Panc1 (cell line): ENCODE measurements around the gene FCHSD2.

ENCODE experiments used
- CTCF ChIP-seq: fragments of 450-650 bp; IDR thresholded peaks from 2 replicates; pipeline ENCODE4 v1.5.1; 2017; ENCODE audit warnings: mild to moderate bottlenecking
- POLR2AphosphoS5 ChIP-seq: IDR thresholded peaks from 2 replicates; pipeline ENCODE4 v1.6.1; 2012; ENCODE audit warnings: mild to moderate bottlenecking, low read depth, low read length, moderate library complexity

DNA sequence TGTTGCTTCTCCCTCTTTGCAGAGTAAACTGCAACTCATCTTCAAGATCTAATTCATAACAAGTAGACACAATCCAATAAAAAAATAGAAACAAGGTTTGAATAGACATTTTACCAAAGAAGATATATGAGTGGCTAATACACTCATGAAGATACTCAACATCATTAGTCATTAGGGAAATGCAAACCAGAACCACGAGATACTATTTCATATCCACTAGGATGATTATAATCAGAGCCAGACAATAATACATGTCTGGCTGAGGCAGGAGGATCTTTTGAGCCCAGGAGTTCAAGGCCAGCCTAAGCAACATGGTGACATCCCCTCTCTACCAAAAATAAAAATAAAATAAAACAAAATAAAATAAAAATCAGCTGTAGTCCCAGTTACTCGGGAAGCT lies 242.9 kb downstream of the FCHSD2 start:
- no peak for TF ChIP-seq CTCF
- TF ChIP-seq POLR2AphosphoS5 = no peak
